ENCODE results near the gene SLC25A48. TPM values are rescaled to one million over a fixed set of nuclear protein-coding genes. Genes with fewer than 3 reads are reported as not detected.
A peak's percentile ranks its signal among the peaks of the same experiment; 100 is the strongest.

Gene SLC25A48
- total RNA-seq, 2 donors from 2014 or later, result not detected

GRCh38 chr5:135885031-135885430 lies 50.6 kb downstream of the SLC25A48 start:
- ATAC-seq, result no peak
- H3K36me3 Mint-ChIP-seq, result no peaks in the 10 kb centered on the region
- DNase-seq (ENCODE audit: low spot score in 2 of 2), result no peak

GRCh38 chr5:135886136-135886535 lies 51.7 kb downstream of the SLC25A48 start:
- no peaks in the 10 kb centered on the region for H3K9me3 Mint-ChIP-seq
- no peak overlapping the region for H3K27ac Mint-ChIP-seq
- no peak for DNase-seq (ENCODE audit: low spot score in 2 of 2)
- no peak for ATAC-seq
- H3K36me3 Mint-ChIP-seq, result no peaks in the 10 kb centered on the region

More at GRCh38 chr5:135885031-135885430, 50.6 kb downstream of the SLC25A48 start:
- Mint-ChIP-seq H3K27ac (no peak overlapping the region), H3K9me3 (no peaks in the 10 kb centered on the region)

DNA sequence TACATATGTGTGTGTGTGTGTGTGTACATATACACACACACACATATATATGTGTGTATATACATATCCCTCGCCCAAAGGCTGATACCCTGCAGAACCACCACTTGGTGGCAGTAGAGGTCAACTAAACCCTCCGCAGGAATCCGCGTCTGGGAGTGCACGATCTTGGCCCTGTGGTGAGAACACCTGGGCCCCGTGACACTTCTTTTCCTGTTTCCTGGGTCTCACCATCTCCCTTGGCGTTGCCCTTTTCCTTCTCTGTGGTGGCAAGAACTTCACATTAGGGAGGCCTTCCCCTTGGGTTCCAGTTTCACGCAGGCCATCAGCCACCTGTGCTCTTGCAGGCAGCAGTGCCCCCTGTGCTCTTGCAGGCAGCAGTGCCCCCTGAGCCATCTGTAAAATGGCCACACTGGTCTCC lies 53.0 kb downstream of the SLC25A48 start:
- Mint-ChIP-seq H3K27ac (no peak overlapping the region), H3K36me3 (no peaks in the 10 kb centered on the region), H3K9me3 (no peaks in the 10 kb centered on the region)

GRCh38 chr5:135887881-135888614 lies 53.6 kb downstream of the SLC25A48 start:
- Mint-ChIP-seq H3K27ac (no peak overlapping the region), H3K36me3 (no peaks in the 10 kb centered on the region)

More for the DNA sequence above, 53.0 kb downstream of the SLC25A48 start:
- ATAC-seq, result peak; percentile 65 to 77
- peak in 1 of 2 donors; percentile 69 for DNase-seq (ENCODE audit: low spot score in 2 of 2)

DNA sequence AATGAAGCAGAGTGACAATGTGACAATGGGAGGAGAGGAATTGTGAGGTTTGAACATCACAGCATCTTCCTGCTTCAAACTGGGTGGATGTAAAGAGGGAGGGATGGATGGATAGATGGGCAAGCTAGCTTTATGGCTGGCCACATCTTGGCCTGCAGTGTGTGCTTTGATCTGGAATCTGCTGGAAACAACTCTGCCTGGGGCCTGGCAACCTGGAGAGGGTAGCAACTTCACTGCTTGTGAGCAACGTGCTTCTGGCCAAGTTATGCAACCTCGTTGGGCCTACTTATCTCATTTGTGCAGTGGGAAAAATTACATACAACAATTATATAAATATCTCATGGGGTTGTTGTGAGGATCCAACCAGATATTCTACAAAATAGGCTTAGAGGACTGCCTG lies 55.8 kb downstream of the SLC25A48 start:
- Mint-ChIP-seq H3K9me3 (no peaks in the 10 kb centered on the region), H3K27ac (no peak overlapping the region), H3K36me3 (no peaks in the 10 kb centered on the region)
- ATAC-seq (no peak), DNase-seq (ENCODE audit: low spot score in 2 of 2) (no peak)

More at GRCh38 chr5:135887881-135888614, 53.6 kb downstream of the SLC25A48 start:
- ATAC-seq (no peak), DNase-seq (ENCODE audit: low spot score in 2 of 2) (no peak)
- H3K9me3 Mint-ChIP-seq, result no peaks in the 10 kb centered on the region

DNA sequence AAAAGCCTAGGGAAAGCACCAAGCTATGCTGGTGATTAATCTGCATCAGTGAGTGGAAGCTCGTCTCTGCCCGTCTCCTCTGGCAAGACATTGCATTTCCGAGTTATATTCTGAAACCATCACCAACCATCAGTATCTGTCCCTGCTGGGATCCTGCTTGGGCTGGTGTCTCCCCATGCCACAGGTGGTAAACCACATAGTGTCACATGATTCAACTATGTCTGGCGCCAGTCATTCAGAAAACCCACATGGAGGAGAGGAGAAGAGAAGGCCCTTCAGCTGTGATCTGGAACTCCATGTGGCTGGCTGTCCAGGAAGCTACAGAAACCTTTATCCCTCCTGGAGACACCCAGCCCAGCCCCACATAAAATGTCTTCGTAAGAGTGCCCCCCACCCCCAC lies 56.4 kb downstream of the SLC25A48 start:
- ATAC-seq, result peak; percentile 88 to 93
- Mint-ChIP-seq H3K9me3 (no peaks in the 10 kb centered on the region), H3K36me3 (no peaks in the 10 kb centered on the region), H3K27ac (no peak overlapping the region)
- DNase-seq (ENCODE audit: low spot score in 2 of 2), result peak; percentile 45 to 70

DNA sequence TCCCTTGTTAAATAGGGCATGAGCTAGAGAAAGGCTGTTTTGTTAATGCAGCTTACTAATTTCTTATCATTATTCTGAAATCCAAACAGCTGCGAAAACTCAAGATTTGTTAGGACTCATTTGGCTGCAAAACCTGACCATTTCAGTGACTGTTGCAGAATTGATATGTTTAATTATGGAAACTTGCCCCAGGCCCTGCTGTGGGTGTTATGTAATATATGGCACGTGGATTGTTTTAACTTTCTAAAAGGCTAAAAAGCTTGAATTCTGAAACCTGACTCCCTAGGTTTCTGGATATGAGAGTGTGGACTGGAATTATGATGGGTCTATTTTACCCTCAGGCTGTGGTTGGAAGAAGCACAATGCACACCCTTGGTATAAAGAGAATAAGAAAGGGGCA lies 56.8 kb downstream of the SLC25A48 start:
- no peak for ATAC-seq
- Mint-ChIP-seq H3K27ac (no peak overlapping the region), H3K9me3 (no peaks in the 10 kb centered on the region), H3K36me3 (no peaks in the 10 kb centered on the region)
- DNase-seq (ENCODE audit: low spot score in 2 of 2), result no peak

DNA sequence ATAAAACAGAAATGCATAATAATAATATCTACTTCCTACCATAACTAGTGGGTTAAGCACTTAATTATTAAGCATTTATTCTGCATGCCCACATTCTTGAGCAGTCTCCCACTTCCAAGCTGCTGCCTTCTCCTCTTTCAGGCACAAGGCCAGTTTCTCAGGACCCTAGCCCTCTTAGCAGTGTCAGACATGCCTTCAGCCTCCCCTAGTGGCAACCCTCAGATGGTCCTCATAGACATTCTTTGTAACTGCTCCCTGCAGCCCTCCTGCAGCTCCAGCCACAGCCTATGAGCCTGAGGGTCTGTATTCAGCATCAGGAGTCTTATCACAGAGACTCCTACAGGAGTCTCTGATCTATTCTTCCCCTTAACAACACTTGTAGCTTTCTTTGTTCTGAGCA lies 57.3 kb downstream of the SLC25A48 start:
- no peaks in the 10 kb centered on the region for H3K9me3 Mint-ChIP-seq
- no peak overlapping the region for H3K27ac Mint-ChIP-seq
- no peaks in the 10 kb centered on the region for H3K36me3 Mint-ChIP-seq

DNA sequence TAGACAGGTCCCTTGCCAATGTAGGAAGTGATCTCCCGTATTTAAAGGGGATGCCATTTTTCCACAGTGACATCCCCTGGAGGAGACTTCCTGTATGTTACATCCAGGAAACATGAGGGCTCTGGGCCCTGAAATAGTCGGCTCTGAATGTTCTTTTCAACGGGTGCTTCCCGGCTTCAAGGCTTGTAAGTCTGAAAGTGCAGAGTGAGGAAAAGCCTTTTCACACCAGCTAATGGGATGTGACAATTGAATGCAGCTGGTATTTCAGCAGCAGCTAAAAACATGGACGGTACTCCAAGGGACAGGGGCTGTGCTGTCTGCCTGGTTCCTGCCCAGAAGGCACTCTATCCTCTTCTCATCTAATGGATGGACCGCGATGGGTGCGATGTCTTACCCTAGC lies 59.8 kb downstream of the SLC25A48 start:
- ATAC-seq, result no peak
- Mint-ChIP-seq H3K27ac (no peak overlapping the region), H3K9me3 (no peaks in the 10 kb centered on the region), H3K36me3 (no peaks in the 10 kb centered on the region)
- no peak for DNase-seq (ENCODE audit: low spot score in 2 of 2)

More for the DNA sequence above, 57.3 kb downstream of the SLC25A48 start:
- ATAC-seq (no peak), DNase-seq (ENCODE audit: low spot score in 2 of 2) (no peak)

GRCh38 chr5:135894789-135895188 lies 60.3 kb downstream of the SLC25A48 start:
- ATAC-seq (no peak), DNase-seq (ENCODE audit: low spot score in 2 of 2) (no peak)
- no peaks in the 10 kb centered on the region for H3K36me3 Mint-ChIP-seq
- H3K9me3 Mint-ChIP-seq, result no peaks in the 10 kb centered on the region
- H3K27ac Mint-ChIP-seq, result no peak overlapping the region

GRCh38 chr5:135895474-135896006 lies 61.1 kb downstream of the SLC25A48 start, which contains the start of gene IL9:
IL9 (minus strand) TSS chr5:135895841; CDS start chr5:135895816, 25 bp downstream.
- no peak for ATAC-seq
- H3K36me3 Mint-ChIP-seq, result no peaks in the 10 kb centered on the region
- H3K9me3 Mint-ChIP-seq, result no peaks in the 10 kb centered on the region
- H3K27ac Mint-ChIP-seq, result no peak within 1 kb of the TSS
- DNase-seq (ENCODE audit: low spot score in 2 of 2), result no peak

- ATAC-seq, result no peak
- Mint-ChIP-seq H3K27ac (no peak overlapping the region), H3K36me3 (no peaks in the 10 kb centered on the region), H3K9me3 (no peaks in the 10 kb centered on the region)
- DNase-seq (ENCODE audit: low spot score in 2 of 2), result no peak
These were observed 64.2 kb downstream of the SLC25A48 start for GRCh38 chr5:135898651-135899050.

DNA sequence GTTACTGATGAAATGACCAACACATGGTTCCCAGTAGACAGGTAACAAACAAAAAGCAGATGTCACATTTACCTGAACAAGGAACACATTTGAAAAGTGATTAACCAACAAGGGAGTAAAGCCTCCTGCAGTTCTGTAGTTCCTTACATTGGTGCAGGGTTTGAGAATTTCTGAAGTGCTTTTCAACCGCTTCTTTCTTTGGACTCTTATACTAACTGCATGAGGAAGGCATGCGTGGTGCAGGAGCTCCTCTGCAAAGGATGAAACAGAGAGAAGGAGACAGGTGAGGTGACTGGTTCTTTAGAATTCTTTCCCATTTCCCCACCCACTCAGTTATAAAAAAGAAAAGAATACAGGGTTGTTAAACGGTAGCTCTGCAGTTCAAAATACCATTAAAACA lies 65.8 kb downstream of the SLC25A48 start:
- no peaks in the 10 kb centered on the region for H3K9me3 Mint-ChIP-seq
- ATAC-seq (no peak), DNase-seq (ENCODE audit: low spot score in 2 of 2) (no peak)
- H3K27ac Mint-ChIP-seq, result no peak overlapping the region
- H3K36me3 Mint-ChIP-seq, result no peaks in the 10 kb centered on the region

- Mint-ChIP-seq H3K36me3 (no peaks in the 10 kb centered on the region), H3K27ac (no peak overlapping the region), H3K9me3 (no peaks in the 10 kb centered on the region)
- no peak for DNase-seq (ENCODE audit: low spot score in 2 of 2)
- no peak for ATAC-seq
These were observed 67.2 kb downstream of the SLC25A48 start for GRCh38 chr5:135901633-135902032.

DNA sequence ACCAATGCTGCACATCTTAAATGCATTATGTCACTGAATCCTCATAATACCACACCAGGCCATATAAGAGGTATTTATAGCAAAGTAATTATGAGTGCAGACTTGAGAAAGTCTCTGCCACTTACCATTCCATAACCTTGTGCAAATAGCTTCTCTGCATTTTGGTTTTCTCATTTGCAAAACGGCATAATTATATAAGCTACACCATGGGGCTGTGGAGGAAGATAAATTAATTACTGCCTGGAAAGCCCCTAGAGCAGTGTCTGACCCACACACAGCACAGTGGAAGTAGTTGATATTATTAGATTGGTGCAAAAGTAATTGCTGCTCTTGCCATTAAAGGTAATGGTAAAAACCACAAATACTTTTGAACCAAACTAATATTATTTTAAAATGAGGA lies 70.7 kb downstream of the SLC25A48 start:
- Mint-ChIP-seq H3K36me3 (no peaks in the 10 kb centered on the region), H3K27ac (no peak overlapping the region), H3K9me3 (no peaks in the 10 kb centered on the region)
- no peak for ATAC-seq
- no peak for DNase-seq (ENCODE audit: low spot score in 2 of 2)

DNA sequence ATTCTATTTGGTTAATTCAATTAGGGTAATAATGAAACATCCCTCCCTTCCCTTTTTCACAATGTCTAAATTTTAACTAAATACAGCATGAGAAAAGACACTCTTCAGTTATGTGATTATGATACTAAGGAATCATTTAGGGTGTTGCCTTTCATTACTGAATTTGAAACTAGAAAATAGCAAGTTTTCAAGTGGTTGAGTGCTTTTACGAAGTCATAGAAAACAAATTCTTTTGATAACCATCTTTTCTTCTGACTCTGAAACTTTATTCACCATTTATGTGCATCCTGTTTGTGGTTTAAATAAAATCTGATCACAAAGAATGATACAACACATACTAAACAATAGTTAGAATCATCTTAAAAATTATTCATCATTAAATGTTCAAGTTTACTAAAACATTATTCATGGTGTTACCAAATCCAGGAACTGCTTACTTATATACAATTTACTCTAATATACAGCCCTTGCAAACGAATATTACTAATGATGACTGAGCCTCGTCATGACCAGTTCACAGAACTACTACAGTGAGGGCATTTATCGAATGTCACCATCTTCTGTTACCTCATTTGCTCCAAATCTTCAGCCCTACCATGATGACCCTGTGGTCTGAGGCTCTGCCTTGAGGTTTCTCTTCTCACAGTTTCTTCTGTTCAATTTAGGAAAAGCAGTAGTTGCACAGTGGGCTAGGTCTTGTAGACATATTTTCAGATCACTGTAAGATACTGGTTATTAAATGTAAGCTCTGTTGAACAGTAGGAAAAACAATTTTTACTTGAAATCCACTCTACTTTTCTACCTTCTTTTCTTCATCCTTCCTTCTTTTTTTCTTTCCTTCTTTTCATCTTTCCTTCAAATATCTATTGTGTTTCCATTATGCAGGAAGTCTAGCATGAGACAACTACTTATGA lies 79.5 kb downstream of the SLC25A48 start:
- Mint-ChIP-seq H3K36me3 (peaks cover 0 to 5% of the 10 kb centered on the region in 2 donors), H3K9me3 (no peaks in the 10 kb centered on the region), H3K27ac (no peak overlapping the region)
- ATAC-seq (peak in 1 of 2 donors; percentile 67), DNase-seq (ENCODE audit: low spot score in 2 of 2) (no peak)

GRCh38 chr5:135915466-135916001 lies 81.1 kb downstream of the SLC25A48 start:
- ATAC-seq, result peak in 1 of 2 donors; percentile 37
- Mint-ChIP-seq H3K27ac (no peak overlapping the region), H3K9me3 (no peaks in the 10 kb centered on the region), H3K36me3 (peaks cover 0 to 5% of the 10 kb centered on the region in 2 donors)
- DNase-seq (ENCODE audit: low spot score in 2 of 2), result no peak

Measured in activated naive CD4-positive, alpha-beta T cell treated with anti-CD3 and anti-CD28 coated beads, Interleukin-2, amount 50 U/mL, for 72 hours (primary cell).